8988T (cell line): Measurements from ENCODE around the gene CEP20.
"Not testable (repeated sequence)": the region's sequence is repeated elsewhere in the genome, so short reads cannot be mapped to it uniquely, and the experiment has no call there.

Experiments used
- DNase-seq: peaks from one replicate; pipeline ENCODE4 v3.0.0; 2011

Gene CEP20, protein sequence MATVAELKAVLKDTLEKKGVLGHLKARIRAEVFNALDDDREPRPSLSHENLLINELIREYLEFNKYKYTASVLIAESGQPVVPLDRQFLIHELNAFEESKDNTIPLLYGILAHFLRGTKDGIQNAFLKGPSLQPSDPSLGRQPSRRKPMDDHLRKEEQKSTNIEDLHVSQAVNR

DNA sequence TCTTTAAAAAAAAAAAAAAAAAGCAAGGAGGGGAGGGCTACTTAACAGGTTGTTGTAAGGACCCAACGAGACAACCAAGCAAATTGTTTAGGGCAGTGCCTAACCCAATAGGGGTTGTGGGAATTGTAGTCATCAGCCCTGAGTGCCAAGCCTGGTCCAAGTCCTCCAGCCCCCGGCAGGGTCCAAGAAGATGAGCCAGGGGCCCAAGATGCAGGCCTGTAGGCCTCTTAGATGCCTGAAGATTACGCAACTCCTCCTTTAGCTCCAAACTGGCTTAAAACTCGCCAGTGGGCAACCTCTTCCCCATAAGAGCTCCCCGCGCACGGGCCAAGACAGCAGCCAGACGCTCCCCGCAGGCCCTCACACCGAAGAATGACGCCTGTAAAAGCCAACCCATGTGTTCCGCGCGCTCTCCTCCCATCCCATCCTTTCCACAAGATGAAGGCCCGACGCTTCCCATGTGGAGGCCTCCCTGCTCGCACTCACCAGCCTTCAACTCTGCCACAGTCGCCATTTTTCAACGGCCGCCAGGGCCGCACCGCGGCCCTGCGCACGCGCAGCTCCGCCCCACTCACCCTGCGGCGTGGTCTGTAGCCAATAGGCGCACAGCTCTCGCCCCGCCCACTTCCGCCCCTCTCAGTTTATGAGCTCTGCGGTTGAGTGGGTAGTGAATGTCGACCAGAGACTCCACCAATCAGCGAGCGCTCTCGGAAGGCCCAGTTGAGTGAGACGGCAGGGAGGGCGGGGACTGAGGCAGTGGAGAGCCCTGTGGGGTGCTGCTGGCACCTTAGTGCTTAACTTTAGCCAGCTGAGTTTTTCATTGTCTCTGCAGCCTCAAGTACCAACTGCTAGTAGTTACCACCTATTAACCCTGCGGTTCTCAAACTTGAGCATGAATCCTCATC is at the start of gene CEP20:
Gene CEP20 (minus strand): TSS at position 532 of the 905 bp plus-strand sequence. CDS start 18 bp downstream, at position 514.
- peak; percentile 84 for DNase-seq

DNA sequence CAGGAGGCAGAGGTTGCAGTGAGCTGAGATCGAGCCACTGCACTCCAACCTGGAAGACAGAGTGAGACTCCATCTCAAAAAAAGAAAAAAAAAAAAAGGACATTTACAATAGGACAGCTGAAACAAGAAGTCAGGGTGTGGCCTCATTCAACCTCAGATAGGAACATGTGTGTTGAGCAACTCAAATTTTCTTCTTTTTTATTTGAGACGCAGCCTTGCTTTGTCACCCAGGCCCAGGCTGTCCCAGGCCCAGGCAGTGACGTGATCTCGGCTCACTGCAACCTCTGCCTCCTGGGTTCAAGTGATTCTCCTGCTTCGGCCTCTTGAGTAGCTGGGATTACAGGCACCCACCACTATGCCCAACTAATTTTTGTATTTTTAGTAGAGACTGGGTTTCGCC is 48.4 kb upstream of the CEP20 start:
- DNase-seq = not testable (repeated sequence)

DNA sequence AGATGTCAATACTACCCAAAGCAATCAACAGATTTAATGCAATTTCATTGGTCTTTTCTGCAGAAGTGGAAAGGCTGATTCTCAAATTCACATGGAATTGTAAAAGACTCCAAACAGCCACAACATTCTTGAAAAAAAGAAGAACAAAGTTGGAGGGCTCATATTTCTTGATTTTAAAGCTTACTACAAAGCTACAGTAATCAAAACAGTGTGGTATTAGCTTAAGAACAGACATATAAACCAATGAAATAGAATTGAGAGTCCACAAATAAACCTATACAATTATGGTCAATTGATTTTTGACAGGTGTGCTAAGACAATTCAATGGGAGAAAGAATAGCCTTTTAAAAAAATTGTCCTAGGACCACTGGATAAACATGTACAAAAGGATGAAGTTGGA is 46.6 kb upstream of the CEP20 start:
- DNase-seq = no peak

DNA sequence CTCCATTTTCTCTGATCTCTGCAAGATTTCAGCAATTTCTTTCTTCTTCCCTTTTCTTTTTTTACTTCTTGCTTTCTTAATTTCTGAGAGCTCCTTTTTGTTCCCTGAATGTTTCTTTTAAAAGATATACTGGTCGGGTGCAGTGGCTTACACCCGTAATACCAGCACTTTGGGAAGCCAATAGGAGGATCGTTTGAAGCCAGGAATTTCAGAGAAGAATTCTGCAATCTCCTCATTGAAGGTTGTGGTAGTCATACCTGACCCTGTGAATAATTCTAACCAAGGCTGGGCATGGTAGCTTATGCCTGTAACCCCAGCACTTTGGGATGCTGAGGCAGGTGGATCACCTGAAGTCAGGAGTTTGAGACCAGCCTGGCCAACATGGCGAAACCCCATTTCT is 45.4 kb upstream of the CEP20 start:
- no peak for DNase-seq

DNA sequence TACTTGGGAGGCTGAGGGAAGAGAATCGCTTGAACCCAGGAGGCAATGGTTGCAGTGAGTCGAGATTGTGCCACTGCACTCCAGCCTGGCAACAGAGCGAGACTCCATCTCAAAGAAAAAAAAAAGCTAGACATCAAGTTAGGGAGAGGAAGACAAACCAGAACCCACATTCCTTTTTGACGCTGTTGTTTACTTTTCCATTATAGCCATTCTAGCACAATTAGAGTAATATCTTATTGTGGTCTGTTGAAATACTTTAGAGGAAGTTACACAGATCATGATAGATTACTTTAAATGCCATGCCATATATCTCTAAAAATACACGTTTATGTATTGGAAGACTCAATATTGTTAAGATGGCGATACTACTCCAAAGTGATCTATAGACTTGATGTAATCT is 44.5 kb upstream of the CEP20 start:
- no peak for DNase-seq

DNA sequence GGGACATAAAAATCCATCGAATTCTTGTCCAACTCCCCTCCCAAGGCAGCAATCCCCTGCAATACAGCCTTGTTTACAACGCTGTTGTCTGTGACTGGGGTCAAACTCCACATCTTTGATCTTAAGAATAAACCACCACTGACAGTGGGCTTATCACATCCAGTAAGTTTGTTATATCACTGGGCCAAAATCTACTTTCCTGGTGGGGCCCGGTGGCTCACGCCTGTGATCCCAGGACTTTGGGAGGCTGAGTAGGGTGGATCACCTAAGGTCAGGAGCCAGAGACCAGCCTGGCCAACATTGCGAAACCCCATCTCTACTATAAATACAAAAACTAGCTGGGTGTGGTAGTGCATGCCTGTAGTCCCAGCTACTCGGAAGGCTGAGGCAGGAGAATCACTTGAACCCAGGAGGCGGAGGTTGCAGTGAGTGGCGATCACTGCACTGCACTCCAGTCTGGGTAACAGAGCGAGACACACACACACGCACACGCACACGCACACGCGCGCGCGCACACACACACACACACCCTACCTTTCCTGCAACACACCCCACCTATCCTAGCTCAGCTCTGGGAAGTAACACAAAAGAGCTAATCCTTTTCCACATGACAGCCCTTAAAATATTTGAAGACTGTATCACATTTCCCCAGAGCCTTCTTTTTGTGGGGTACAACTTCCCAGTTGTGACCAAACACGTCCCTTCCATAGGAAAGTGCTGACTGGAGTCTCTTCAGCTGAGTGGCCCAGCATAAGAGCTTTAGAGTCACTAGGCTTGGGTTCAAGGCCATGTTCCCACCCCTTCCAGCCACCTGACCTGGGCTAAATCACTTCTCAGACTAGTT is 40.1 kb upstream of the CEP20 start:
- DNase-seq = no peak

DNA sequence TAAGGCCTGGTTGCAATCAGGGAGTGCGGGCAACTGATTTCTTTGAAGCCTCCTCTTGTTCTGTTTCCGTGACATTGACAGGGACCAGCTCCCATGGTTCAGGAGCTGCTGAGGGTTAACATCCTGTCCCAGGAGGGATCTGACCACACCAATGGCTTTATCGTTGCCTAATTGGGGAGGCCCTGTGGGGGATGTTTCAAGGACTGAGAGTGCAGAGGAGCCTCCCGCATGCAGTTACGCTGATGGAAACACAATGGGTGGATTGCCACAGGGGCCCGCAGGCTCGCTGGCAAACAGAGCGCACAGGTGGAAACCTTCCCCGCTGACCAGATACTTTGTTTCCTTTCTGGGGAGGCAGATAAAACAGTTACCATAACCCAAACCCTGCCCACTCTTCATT is 37.2 kb upstream of the CEP20 start:
- no peak for DNase-seq

DNA sequence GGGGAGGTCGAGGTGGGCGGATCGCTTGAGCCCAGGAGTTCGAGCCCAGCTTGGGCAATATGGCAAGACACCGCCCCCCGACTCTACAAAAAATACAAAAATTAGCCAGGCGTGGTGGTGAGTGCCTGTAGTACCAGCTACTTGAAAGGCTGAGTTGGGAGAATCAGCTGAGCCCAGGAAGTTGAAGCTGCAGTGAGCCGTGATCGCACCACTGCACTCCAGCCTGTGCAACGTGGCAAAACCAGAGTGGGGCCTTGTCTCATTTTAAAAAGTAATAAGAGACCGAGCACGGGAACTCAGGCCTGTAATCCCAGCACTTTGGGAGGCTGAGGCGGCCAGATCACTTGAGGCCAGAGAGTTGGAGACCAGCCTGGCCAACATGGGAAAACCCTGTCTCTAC is 36.6 kb upstream of the CEP20 start:
- DNase-seq = no peak

DNA sequence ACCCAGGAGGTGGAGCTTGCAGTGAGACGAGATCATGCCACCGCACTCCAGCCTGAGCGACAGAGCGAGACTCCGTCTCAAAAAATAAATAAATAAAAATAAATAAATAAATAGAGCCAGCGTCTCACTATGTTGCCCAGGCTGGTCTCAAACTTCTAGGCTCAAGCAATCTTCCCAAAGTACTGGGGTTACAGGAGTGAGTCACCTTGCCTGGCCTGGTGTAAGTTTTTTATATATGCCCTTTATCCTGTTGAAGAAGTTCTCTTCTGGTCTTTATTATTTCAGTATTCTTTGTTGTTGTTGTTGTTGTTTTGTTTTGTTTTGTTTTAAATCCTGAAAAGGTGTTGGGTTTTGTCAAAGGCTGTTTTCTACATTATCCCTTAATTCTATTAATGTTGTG is 30.9 kb upstream of the CEP20 start:
- no peak for DNase-seq

DNA sequence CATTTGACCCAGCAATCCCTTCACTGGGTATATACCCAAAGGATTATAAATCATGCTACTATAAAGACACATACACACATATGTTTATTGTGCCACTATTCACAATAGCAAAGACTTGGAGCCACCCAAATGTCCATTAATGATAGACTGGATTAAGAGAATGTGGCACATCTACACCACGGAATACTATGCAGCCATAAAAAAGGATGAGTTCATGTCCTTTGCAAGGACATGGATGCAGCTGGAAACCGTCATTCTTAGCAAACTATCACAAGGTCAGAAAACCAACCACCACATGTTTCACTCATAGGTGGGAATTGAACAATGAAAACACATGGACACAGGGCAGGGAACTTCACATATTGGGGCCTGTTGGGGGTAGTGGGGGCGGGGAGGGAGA is 29.9 kb upstream of the CEP20 start:
- not testable (repeated sequence) for DNase-seq

DNA sequence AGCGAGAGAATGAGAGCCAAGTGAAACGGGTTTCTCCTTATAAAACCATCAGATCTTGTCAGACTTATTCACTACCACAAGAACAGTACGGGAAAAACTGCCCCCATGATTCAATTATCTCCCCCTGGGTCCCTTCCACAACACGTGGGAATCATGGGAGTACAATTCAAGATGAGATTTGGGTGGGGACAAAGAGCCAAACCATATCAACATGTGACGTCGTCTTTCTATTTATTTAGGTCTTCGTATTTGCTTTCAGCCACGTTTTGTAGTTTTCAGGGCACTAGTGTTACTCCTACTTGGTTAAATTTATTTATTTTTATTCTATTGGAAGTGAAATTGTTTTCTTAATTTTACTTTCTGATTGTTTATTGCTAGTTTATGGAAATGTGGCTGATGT is 27.9 kb upstream of the CEP20 start:
- no peak for DNase-seq

DNA sequence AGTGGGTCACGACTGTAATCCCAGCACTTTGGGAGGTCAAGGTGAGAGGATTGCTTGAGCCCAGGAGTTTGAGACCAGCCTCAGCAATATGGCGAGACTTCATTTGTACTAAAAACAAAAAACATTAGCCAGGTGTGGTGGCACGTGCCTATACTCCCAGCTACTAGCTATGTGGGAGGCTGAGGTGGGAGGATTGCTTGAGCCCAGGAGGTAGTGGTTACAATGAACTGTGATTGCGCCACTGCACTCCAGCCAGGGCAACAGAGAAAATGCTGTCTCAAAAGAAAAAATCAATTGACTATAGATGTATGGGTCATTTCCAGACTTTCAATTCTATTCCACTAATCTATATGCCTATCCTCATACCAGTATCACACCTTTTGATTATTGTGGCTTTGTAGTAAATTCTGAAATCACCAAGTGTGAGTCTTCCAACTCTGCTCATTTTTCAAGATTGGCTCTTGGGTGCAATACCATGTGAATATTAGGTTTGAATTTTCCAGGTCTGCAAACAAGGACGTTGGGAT is 27.2 kb upstream of the CEP20 start:
- DNase-seq = no peak

DNA sequence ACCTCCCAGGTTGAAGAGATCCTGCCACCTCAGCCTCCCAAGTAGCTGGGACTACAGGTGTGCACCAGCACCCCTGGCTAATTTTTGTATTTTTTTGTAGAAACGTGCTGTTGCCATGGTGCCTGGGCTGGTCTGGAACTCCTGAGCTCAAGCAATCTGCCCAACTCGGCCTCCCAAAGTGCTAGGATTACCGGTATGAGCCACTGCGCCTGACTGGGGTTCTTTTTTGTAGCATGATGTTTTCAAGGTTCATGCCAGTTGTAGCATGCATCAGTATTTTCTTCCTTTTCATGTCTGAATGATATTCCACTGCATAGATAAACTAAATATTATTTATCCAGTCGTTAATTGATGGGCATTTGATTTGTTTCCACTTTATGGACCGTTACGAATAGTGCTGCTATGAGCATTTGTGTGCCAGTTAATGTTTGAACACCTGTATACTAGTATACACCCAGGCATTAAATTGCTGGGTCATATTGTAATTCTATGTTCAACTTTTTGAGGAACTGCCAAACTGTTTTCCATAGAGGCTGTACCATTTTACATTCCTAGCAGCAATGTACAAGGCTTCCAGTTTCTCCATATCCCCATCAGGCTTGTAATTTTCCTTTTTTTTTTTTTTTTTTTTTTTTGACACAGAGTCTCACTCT is 24.8 kb upstream of the CEP20 start:
- no peak for DNase-seq

DNA sequence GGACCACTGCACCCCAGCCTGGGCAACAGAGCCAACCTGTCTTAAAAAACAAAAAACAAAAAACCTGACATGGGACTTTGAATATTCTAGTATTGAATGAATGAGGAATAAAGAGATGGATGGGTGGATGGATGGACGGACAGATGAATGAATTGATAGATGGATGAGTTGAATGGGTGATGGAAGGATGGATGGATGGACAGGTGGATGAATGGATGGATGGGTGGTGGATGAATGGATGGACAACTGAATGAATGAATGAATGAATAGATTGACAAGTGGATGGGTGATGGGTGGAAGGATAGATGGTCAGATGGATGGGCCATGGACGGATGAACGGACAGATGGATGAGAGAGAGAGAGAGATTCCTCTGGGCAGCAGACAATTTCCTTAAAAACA is 22.8 kb upstream of the CEP20 start:
- no peak for DNase-seq

DNA sequence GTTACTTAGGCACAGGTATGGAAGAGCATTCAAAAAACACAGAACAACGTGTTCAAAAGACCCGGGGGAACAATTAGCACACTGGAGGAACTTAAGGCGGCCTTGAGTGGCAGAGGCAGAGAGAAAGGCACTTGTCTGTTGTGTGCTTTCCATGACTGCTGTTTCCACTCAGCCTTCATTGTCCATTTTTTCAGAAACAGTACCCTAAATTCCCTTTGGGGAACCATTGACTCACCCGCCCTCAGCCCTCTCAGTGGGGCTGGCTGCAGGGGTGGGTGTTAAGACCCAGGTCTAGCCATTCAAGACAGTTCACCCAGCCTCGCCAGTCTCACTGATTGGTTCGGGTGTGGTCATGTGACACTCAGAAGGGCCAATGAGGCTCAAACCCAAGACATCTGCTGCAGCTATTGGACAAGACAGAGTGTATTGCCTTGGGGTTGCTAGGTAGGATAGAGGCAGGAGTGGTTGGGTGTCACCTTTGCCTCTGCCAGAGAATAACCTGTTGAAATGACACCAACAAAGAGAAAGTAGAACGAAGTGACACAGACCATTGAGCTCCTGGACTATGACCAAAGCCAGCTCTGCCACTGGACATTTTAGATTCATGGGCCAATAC is 19.6 kb upstream of the CEP20 start:
- DNase-seq = no peak

DNA sequence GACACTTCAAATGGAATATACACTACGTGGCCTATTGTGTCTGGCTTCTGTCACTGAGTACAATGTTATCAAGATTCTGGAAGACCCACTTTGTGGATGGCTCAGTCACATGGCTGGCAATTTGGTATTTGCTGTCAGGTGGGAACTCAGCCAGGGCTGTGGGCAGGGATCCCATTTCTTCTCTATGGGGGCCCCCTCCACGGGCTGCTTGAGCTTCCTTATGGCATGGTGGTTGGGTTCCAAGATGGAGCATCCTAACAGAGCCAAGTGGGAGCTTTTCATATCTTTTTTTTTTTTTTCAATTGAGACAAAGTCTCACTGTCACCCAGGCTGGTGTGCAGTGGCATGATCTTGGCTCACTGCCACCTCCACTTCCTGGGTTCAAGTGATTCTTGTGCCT is 18.0 kb upstream of the CEP20 start:
- no peak for DNase-seq

DNA sequence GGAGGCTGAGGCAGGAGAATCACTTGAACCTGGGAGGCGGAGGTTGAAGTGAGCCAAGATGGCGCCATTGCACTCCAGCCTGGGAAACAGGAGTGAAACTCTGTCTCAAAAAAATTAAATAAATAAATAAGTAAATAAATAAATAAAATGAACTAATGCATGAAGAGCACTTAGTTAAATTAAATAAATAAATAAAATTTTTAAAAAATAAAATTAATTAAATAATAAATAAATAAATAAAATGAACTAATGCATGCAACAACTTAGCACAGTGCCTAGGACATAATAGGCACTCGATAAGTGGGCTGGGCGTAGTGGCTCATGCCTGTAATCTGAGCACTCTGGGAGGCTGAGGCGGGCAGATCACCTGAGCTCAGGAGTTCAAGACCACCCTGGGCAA is 15.6 kb upstream of the CEP20 start:
- DNase-seq = no peak

DNA sequence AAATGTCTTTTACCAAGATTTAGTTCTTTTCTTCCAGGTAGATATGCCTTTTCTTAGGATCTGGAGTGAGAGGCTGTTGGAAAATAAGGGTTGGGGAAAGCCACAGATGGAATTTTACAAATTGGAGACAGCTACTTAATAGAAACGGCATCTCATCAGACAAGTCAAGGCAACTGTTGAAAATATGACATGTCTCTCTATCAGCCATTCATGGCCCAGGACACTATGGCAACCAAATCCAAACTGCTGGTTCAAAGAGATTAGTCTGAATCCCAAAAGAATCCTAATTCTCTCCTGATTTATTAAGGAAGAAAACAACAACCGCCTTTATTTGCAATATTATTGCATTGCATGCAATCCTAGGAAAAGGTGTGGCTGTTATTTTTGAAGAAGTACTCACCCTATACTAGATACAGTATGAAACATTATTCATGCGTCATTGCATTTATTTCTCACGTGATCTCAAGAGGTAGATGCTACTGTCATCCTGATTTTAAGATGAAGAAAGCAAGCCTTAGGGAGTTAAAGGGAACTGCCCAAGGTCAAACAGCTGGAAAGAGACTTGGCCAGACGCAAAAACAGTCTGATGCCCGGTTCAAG is 12.6 kb upstream of the CEP20 start:
- no peak for DNase-seq

DNA sequence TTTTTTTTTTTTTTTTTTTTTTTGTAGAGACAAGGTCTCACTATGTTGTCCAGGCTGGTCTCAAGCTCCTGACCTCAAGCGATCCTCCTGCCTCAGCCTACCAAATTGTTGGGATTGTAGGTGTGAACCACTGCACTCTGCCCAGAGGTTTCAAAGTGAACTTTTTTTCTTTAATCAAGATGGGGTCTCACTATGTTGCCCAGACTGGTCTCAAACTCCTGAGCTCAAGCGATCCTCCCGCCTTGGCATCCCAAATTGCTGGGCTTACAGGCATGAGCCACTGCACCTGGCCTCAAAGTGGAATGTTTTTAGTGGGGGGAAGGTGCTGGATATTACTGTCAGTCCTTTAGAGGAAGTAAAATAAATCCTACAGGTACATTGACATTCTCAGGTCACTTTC is 12.0 kb upstream of the CEP20 start:
- no peak for DNase-seq

DNA sequence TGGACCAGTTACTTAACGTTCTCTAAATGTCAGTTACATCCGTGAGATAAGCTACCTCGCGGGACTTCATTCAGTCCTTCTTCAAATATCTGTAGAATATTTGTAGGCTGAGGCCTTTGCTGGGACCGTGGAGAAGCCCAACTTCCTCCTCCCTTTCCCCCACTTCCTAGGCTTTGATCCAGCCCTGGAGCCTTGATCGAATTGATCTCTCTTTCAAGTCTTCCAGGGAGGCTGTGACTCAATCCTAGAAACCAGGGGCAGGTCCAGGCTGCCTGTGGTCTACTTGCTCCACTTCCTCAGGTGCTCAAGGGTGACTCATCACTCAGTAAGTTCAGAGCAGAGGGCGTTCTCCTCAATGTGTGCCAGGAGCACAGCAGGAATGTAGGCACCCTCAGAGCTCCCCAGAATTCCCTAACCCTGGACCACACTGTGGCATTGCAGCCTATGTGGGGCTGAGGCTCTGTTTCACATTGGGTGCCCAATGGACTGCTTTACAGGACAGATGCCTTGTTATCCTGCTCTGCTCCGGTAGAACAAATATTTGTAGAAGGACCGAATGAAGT is 11.2 kb upstream of the CEP20 start:
- peak; percentile 42 for DNase-seq

DNA sequence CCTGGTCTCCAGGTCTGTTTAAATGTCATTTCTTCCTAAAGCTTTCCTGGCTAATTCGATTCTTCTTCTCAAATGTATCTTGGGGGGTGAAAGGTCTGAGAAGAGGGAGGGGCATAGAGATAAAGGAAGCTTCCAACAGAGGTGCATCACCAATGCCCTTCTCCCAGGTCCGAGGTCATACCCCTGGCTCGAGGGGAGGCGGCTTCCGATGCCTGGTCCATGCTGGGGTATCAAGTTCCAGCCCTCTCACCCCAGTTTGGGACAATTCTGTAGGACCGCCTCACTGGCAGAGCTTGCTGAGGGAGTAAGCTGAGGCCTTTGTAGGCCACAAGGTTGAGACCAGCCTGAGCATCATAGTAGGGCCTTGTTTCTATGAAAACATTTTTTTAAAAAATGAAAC is 10.3 kb upstream of the CEP20 start:
- DNase-seq = no peak

DNA sequence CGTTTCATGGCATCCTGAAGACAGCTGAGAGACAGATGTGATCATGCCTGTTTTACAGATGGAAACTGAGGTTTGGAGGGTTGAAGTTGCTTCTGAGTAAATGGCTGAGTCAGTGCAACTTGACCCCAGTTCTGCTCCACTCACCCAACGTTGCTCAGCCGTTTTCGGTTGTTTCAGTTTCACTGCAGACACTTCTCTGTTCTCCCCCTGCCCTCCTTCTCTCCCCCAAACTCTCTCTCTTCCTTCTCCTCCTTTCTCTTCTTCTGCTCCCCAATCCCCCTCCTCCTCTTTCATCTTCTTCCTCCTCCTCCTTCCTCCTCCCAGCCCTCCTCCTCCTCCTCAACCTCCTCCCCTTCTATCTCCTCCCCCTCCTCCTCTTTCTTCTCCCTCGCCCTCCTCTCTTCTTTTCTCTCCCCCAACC is 9.4 kb upstream of the CEP20 start:
- no peak for DNase-seq
